Panc1 (cell line): ENCODE measurements around the gene IGFBP3. TPM values are rescaled to one million over a fixed set of nuclear protein-coding genes. Genes with fewer than 3 reads are reported as not detected.

Experiments
- ATAC-seq: fragments of 200-7000 bp; cut with Tn5 transposase; 2 replicates; pipeline ENCODE4 v1.9.1; 2020; ENCODE audit warnings: mild to moderate bottlenecking, moderate library complexity
- BruUV-seq: library from RNA; stranded (reverse); fragments of 400-500 nt; replicated peaks from 2 replicates; lab custom pipeline; 2021; lab: Mats Ljungman, UMichigan
- CTCF ChIA-PET: fragments of 300-600 bp; sonication (Branson Sonifier 250); formaldehyde crosslinking; loops from one replicate; lab custom pipeline; 2022; ENCODE audit warnings: antibody characterized with exemption; lab: Charles Lee
- POLR2A ChIA-PET: fragments of 300-600 bp; sonication (Branson Sonifier 250); formaldehyde crosslinking; loops from one replicate; lab custom pipeline; 2022; ENCODE audit warnings: antibody characterized with exemption; lab: Charles Lee
- DNase-seq: peaks from one replicate; pipeline ENCODE4 v3.0.0-alpha.2; 2010; ENCODE audit warnings: low read depth, low spot score
- H3K27ac ChIP-seq: 2 replicates; pipeline ENCODE4 v1.5.1; 2011; ENCODE audit warnings: mild to moderate bottlenecking, low read length, inconsistent platforms
- H3K27me3 ChIP-seq: fragments of 200-500 bp; sonication (Bioruptor generic); 2 replicates; pipeline ENCODE4 v1.6.0; 2014; ENCODE audit warnings: low read length, inconsistent platforms; ENCODE audit not compliant: control insufficient read depth, insufficient read depth
- H3K36me3 ChIP-seq: fragments of 200-500 bp; sonication (Bioruptor generic); 2 replicates; pipeline ENCODE4 v1.5.1; 2014; ENCODE audit warnings: inconsistent platforms, mild to moderate bottlenecking, low read length, moderate library complexity; ENCODE audit not compliant: control insufficient read depth, insufficient read depth
- H3K4me1 ChIP-seq: 2 replicates; pipeline ENCODE4 v1.5.1; 2011; ENCODE audit warnings: inconsistent platforms, mild to moderate bottlenecking, low read length, moderate library complexity; ENCODE audit not compliant: control insufficient read depth, insufficient read depth
- H3K4me3 ChIP-seq, 2 experiments: 2 replicates each; pipeline ENCODE4 v1.5.1; 2011 to 2012; ENCODE audit warnings: low read depth in 2 of 2, low read length in 2 of 2, mild to moderate bottlenecking in 2 of 2, inconsistent platforms in 1 of 2, moderate library complexity in 1 of 2
- H3K9me3 ChIP-seq: fragments of 200-500 bp; sonication (Bioruptor generic); 2 replicates; pipeline ENCODE4 v1.5.1; 2014; ENCODE audit warnings: low read depth, mild to moderate bottlenecking, inconsistent platforms, low read length, moderate library complexity; ENCODE audit not compliant: control insufficient read depth, insufficient read depth
- POLR2AphosphoS5 ChIP-seq: IDR thresholded peaks from 2 replicates; pipeline ENCODE4 v1.6.1; 2012; ENCODE audit warnings: mild to moderate bottlenecking, low read depth, low read length, moderate library complexity
- REST ChIP-seq, 2 experiments: IDR thresholded peaks; 2 replicates each; pipeline ENCODE4 v1.6.1; 2011 to 2012; ENCODE audit warnings: low read depth in 2 of 2, control low read depth in 1 of 2, low read length in 1 of 2, mild to moderate bottlenecking in 1 of 2, moderate library complexity in 1 of 2; ENCODE audit not compliant: insufficient read depth in 1 of 2
- SIN3A ChIP-seq: IDR thresholded peaks from 2 replicates; pipeline ENCODE4 v1.6.1; 2012; ENCODE audit warnings: low read depth, mild to moderate bottlenecking, low read length, moderate library complexity, borderline replicate concordance; ENCODE audit not compliant: insufficient read depth
- TCF7L2 ChIP-seq: IDR thresholded peaks from 2 replicates; pipeline ENCODE4 v1.6.1; 2011; ENCODE audit warnings: mild to moderate bottlenecking, low read depth, low read length, inconsistent platforms
- in situ Hi-C: cut with HindIII; loops from 2 replicates; pipeline ENCODE4 v1.10.0; 2016; ENCODE audit warnings: low sequenced_read_pairs, low pct_unique_long_range_greater_than_20kb
- intact Hi-C: fragments of 100-400 bp; cut with micrococcal nuclease; formaldehyde crosslinking; loops from one replicate; pipeline ENCODE4 v1.10.0; 2022; ENCODE audit not compliant: unreplicated experiment
- total RNA-seq: library from RNA; stranded (reverse); gene quantifications from one replicate; pipeline ENCODE4 v1.2.1, GENCODE V29; 2021; ENCODE audit not compliant: unreplicated experiment
- TF ChIP-seq, protein P1 (sequence below): fragments of 450-650 bp; IDR thresholded peaks from 2 replicates; pipeline ENCODE4 v1.5.1; 2017; ENCODE audit warnings: mild to moderate bottlenecking

IGFBP3 gene
- total RNA-seq, 1 experiment from 2014 or later, result 6.0 TPM

- intact Hi-C loops (no loop called here), in situ Hi-C loops (no loop called here)
- H3K4me1 ChIP-seq, result no peaks in the 10 kb centered on the region
- DNase-seq (no peak), ATAC-seq (no peak)
- POLR2A ChIA-PET, result no interaction called here
- BruUV-seq, result no TSS peak
- no peaks in the 10 kb centered on the region for H3K36me3 ChIP-seq
- H3K4me3 ChIP-seq, result no peak overlapping the region
- no peaks in the 10 kb centered on the region for H3K9me3 ChIP-seq
- peaks cover 16% of the 10 kb centered on the region for H3K27me3 ChIP-seq
- H3K27ac ChIP-seq, result no peak overlapping the region
- CTCF ChIA-PET, result no interaction called here
- TF ChIP-seq SIN3A (no peak), REST (IDR thresholded peaks at IDR 0.05; ENCODE audit: insufficient read depth in 1 of 2, low read depth in 2 of 2, low read length in 1 of 2) (no peak), TCF7L2 (no peak), POLR2AphosphoS5 (no peak)
- TF ChIP-seq, protein P1, sequence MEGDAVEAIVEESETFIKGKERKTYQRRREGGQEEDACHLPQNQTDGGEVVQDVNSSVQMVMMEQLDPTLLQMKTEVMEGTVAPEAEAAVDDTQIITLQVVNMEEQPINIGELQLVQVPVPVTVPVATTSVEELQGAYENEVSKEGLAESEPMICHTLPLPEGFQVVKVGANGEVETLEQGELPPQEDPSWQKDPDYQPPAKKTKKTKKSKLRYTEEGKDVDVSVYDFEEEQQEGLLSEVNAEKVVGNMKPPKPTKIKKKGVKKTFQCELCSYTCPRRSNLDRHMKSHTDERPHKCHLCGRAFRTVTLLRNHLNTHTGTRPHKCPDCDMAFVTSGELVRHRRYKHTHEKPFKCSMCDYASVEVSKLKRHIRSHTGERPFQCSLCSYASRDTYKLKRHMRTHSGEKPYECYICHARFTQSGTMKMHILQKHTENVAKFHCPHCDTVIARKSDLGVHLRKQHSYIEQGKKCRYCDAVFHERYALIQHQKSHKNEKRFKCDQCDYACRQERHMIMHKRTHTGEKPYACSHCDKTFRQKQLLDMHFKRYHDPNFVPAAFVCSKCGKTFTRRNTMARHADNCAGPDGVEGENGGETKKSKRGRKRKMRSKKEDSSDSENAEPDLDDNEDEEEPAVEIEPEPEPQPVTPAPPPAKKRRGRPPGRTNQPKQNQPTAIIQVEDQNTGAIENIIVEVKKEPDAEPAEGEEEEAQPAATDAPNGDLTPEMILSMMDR, result no peak
These were observed 23.9 kb downstream of the IGFBP3 start for GRCh38 chr7:45897042-45897690.

DNA sequence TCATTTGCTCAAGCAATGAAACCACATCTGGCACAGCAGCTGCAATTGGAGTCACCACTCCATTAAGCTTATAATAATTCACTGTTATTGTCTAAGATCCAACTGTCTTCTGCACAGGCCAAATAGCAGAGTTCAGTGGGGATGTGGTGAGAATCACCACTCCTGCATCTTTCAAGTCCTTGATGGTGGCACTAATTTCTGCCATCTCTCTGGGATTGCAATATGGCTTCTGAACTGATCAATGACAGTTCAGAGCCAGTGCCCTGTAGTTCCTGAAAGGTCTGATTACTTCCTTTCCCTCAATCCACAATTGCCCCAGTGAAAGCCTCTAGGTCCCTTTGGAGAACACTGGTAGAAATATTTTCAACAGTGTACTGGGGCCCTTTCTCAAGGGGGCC, 26.4 kb downstream of the IGFBP3 start:
- no peaks in the 10 kb centered on the region for H3K9me3 ChIP-seq
- peaks cover 24% of the 10 kb centered on the region for H3K27me3 ChIP-seq
- no peaks in the 10 kb centered on the region for H3K4me1 ChIP-seq
- DNase-seq, result no peak
- H3K27ac ChIP-seq, result no peak overlapping the region
- in situ Hi-C loops (no loop called here), intact Hi-C loops (no loop called here)
- ChIA-PET CTCF (no interaction called here), POLR2A (no interaction called here)
- TF ChIP-seq TCF7L2, result no peak
- TF ChIP-seq REST (IDR thresholded peaks at IDR 0.05; ENCODE audit: insufficient read depth in 1 of 2, low read depth in 2 of 2, low read length in 1 of 2), result no peak
- no peak for TF ChIP-seq SIN3A
- TF ChIP-seq, protein P1, result no peak
- no peak for TF ChIP-seq POLR2AphosphoS5
- H3K36me3 ChIP-seq, result no peaks in the 10 kb centered on the region
- no TSS peak for BruUV-seq
- no peak overlapping the region for H3K4me3 ChIP-seq
- ATAC-seq, result no peak
